Head of caudate nucleus (tissue), 42 donors: ENCODE measurements around the gene TBRG4.

Source experiments
- DNase-seq, 42 donors: peaks; one replicate each; pipeline versions ENCODE4 v3.0.0 to v3.0.0-alpha.2; 2020 to 2021; ENCODE audit warnings: mixed read lengths in 7 of 42
- intact Hi-C: fragments of 100-400 bp; cut with DNase I; formaldehyde crosslinking; loops from one replicate; pipeline ENCODE4 v1.15.0; 2022

TBRG4 gene

GRCh38 chr7:45122975-45123860 lies 11.7 kb upstream of the TBRG4 start:
- intact Hi-C loops: no loop called here
- DNase-seq: peak in 1 of 42 donors; percentile 9

GRCh38 chr7:45119550-45119949 lies 8.1 kb upstream of the TBRG4 start:
- no peak for DNase-seq
- intact Hi-C loops: loop anchor here (10.0 kb wide), 1 partner anchor 515 kb away; the partner anchor contains the start of gene OGDH

DNA sequence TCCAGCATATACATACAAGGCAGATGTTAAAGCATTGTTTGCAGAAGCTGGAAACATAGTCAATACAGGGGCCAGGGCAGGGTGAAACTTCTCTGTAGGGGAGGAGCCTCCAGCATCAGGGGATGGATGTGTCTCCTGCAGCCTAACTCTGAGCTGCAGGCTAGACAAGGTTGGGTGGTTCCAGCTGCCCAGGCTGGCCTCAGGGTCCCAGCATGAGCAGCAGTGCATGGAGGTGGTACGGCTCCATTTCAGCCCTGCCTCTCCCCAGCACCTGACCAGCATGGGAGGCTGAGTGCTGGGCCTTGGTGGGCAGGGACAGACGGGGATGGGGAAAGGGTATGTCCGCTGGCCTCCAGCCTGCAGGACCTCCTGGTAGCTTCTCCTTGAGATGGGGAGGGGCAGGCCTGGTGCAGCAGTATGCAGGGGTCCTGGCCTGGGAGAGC lies 7.4 kb upstream of the TBRG4 start:
- intact Hi-C loops: loop anchor here (10.0 kb wide), 1 partner anchor 514 kb away; the partner anchor contains the start of gene OGDH
- DNase-seq: peak in 1 of 42 donors; percentile 14

GRCh38 chr7:45118292-45118691 lies 6.8 kb upstream of the TBRG4 start:
- intact Hi-C loops: loop anchor here (10.0 kb wide), 1 partner anchor 513 kb away; the partner anchor contains the start of gene OGDH
- peak in 1 of 42 donors; percentile 14 for DNase-seq

DNA sequence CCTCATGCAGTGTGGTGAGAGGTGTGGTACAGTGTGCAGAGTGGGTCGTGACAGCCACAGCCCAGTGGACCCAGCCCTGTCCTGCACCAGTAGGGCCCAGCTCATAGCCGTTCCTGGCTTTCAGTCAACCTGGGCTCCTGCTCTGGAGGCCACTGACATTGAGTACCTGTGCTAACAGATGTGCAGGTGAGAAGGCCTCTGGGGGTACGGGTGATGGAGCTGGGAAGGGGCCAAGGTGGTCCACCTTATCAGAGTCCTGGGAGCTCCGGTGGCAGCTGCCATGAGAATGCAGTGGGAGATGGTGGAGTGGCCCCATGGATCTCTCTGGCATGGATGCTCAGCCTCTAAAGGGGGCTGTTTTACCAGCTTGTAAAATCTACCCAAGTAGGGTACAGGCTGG lies 6.1 kb upstream of the TBRG4 start:
- intact Hi-C loops: loop anchor here (10.0 kb wide), 1 partner anchor 513 kb away; the partner anchor contains the start of gene OGDH
- peak in 1 of 42 donors; percentile 11 for DNase-seq

- intact Hi-C loops: loop anchor here (10.0 kb wide), 1 partner anchor 511 kb away; the partner anchor contains the start of gene OGDH
- DNase-seq: no peak
Observed at GRCh38 chr7:45116048-45116447, 4.6 kb upstream of the TBRG4 start.

DNA sequence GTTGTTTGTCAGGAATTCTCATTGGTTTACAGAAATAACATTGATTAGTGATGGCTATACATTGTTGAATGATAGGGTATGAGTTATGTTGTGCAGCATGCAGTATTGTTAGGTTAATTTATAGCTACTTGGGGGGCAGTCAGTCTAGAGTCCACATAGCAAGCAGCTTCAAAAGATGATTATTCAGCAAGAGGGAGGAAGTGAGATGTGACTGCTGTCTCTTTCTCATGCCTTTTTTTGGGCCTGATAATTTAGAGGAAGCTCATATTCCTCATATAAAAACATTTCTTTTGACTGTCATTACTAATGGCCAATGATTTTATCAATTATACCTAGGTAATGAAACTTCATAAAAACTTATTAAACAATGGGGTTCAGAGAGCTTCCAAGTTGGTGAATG lies 3.4 kb upstream of the TBRG4 start:
- intact Hi-C loops: loop anchor here (5.0 to 10.0 kb wide), 2 partner anchors 113 to 510 kb away; partner anchors contain the start of genes CCM2 and OGDH
- no peak for DNase-seq

DNA sequence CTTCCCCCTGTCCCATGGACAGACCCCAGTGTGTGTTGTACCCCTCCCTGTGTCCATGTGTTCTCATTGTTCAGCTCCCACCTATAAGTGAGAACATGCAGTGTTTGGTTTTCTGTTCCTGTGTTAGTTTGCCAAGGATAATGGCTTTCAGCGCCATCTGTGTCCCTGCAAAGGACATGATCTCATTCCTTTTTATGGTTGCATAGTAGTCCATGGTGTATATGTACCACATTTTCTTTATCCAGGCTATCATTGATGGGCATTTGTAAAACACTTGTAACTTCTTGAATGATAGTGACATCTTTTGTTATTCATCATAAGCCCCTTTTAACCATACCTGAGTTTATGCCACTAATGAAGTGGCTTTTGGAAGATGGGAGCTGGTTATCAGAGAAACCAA lies 2.8 kb upstream of the TBRG4 start:
- peak in 1 of 42 donors; percentile 2 for DNase-seq
- intact Hi-C loops: loop anchor here (5.0 to 10.0 kb wide), 2 partner anchors 112 to 509 kb away; partner anchors contain the start of genes CCM2 and OGDH

DNA sequence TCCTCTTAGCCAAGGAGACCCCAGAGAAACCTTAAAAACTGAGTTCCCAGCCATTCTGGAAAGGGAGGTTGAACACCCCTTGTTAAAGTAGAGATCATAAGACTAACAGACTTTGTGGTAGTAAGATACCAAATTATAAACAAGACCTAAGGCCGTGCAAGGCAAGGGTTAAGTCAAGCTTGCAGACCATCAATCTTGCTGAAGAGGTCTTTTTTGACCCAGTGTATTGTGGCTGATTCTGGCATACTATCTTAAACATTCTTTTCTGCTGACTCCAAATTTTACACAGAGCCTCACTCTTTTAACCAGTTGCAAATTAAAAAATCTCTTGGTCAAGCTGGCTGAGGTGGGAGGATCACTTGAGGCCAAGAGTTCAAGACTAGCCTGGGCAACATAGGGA lies 1.2 kb upstream of the TBRG4 start:
- intact Hi-C loops: loop anchor here (5.0 to 10.0 kb wide), 2 partner anchors 110 to 508 kb away; partner anchors contain the start of genes CCM2 and OGDH
- peak in 1 of 42 donors; percentile 6 for DNase-seq

GRCh38 chr7:45108863-45109262 lies 2.6 kb downstream of the TBRG4 start:
- peak in 1 of 42 donors; percentile 11 for DNase-seq
- intact Hi-C loops: no loop called here

DNA sequence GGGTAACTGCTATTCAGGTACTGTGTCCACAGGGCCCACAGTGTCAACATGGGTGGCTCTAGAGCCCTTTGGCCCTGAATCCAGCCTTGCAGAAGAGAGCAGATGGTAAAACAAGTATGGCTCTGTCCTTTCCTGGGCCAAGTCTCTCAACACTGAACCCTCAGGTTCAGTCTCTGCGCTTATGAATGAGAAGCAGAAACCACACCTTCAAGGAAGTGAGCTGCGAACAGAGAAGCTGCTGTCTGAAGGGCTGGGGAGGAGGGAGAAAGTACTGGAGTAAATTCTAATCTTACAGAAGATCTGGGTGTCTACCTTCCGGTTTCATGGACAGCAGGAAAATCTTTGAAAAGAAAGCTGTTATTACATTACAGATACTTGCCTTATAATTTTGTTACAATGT lies 4.1 kb downstream of the TBRG4 start:
- peak in 1 of 42 donors; percentile 13 for DNase-seq
- intact Hi-C loops: no loop called here

DNA sequence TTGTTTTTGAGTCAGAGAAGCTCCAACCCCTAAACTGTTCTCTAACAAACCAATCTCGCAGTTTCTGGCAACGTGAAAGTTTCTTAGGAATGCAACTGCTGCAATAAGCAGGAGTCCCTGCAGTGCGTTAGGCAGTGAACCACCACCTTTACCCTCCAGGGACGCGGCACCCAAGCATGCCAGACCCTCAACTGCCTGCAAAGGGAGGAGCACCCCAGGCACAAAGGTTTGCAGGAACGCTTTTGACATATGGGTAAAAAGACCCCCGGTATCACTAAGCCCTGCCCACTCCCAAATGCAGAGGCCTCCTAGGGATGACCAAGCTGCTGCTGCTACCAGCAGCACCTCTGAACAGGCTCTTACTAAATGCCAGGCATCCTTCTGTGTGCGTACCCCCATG lies 4.7 kb downstream of the TBRG4 start:
- DNase-seq: peak in 1 of 42 donors; percentile 9
- intact Hi-C loops: no loop called here

DNA sequence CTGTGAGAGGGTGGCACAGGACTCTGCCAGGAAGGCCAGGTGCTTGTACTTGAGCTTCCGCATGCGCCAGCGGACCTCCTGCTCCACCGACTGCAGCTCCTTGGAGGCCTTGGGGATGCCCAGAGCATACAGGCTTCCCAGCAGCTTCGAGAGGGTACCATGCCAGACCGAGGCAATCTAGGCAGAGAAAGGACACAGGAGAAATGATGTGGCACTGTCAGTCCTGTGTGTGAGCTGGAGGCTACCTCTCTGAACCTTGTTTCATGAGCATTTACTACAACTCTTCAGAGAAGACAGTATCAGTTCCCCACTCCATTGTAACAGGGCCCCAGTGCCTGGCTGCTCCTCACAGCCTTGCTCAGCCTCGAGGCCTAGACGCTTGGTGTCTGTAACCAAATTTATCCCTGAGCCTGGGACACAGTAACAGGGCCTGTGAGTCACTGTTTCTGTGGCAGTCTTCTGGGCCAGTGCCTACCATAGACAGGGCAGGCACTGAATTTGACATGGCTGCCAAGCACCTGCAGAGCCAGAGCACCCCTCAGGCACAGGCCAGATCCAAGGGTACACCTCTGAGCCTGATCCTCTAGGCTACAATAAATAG lies 5.8 kb downstream of the TBRG4 start:
- DNase-seq: peak in 1 of 42 donors; percentile 15
- intact Hi-C loops: no loop called here

DNA sequence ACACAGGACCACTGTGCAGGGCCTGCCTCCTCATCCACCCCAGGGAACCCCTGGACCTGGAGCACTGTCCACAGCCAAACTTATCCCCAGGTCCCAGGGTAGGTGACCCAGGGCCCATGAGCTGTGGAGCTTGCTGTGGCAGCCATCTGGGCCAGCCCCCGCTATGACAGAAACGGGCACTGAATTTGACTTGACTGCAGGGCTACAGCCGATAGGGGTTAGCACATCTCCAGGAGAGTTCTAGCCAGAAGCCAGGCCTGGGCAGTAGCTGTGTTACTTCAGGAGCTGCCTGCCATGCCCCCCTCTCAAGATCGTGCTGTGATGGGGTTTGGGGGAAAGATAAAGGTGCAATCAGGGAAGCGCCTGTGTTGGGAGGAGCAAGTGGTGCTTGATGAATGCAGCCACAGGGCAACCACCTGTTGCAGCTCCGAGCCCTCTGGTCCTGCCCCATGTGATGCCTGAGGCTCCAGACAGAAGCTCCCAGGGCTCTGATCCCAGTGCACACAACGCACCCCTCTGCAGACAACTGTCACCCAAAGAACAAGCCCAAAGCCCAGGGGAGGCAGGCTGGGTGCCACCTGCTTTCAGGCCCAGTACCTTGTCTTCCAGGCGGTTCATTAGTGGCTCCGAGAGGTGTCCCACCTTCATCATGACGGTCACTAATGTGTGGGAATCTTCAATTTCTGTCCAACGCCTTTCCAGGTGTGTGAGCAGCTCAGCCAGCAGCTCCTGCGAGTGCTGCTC lies 6.5 kb downstream of the TBRG4 start:
- DNase-seq: peak in 2 of 42 donors; percentile 10 to 18
- intact Hi-C loops: no loop called here

- DNase-seq: peak in 2 of 42 donors; percentile 2 to 13
- intact Hi-C loops: no loop called here
Observed at GRCh38 chr7:45103958-45104843, 7.3 kb downstream of the TBRG4 start.

- DNase-seq: peak in 1 of 42 donors; percentile 16
- intact Hi-C loops: no loop called here
Observed at GRCh38 chr7:45102785-45103712, 8.4 kb downstream of the TBRG4 start.

DNA sequence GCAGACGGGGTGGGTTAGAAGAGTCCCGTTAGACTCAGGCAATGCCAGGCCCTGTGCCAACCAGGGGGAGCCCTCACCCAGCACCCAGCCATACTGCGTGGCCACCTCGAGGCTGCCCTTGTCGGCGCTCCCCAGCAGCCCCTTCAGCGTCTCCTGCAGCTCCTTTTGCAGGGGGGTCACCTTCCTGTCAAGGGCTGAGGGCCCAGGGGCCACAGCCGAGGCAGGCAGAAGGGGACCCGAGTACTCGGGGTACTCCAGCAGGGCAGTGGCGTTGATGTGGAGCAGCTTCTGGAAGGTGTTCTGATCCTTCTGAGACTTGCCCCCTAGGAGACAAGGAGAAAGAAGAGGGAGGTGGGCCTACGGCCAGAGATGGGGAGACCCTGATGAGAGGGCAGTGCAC lies 9.7 kb downstream of the TBRG4 start:
- peak in 1 of 42 donors; percentile 7 for DNase-seq
- intact Hi-C loops: no loop called here
